ENCODE data around the gene CDK11A.

CDK11A gene

GRCh38 chr1:1758059-1758621, 34.0 kb upstream of the CDK11A start:
- Histone ChIP-seq H3K36me3 (ENCODE audit: control insufficient read depth, insufficient read depth, low read length) (no peaks in the 10 kb centered on the region), H2AFZ (no peak overlapping the region), H3K9ac (no peak overlapping the region), H3K4me3 (ENCODE audit: low read depth, low read length) (no peak overlapping the region), H3K27me3 (ENCODE audit: control insufficient read depth, insufficient read depth, low read length) (no peaks in the 10 kb centered on the region), H3K9me3 (ENCODE audit: control insufficient read depth, low read length) (no peaks in the 10 kb centered on the region), H3K4me2 (ENCODE audit: low read length) (no peak overlapping the region), H3K79me2 (peaks cover 4% of the 10 kb centered on the region), H3K4me1 (no peaks in the 10 kb centered on the region), H3K27ac (no peak overlapping the region)
- TF ChIP-seq CTCF (IDR thresholded peaks at IDR 0.05): no peak

GRCh38 chr1:1757422-1758058, 33.4 kb upstream of the CDK11A start:
- Histone ChIP-seq H3K79me2 (peaks cover 4% of the 10 kb centered on the region), H3K27me3 (ENCODE audit: control insufficient read depth, insufficient read depth, low read length) (no peaks in the 10 kb centered on the region), H3K4me2 (ENCODE audit: low read length) (no peak overlapping the region), H3K4me1 (no peaks in the 10 kb centered on the region), H3K27ac (no peak overlapping the region), H3K36me3 (ENCODE audit: control insufficient read depth, insufficient read depth, low read length) (no peaks in the 10 kb centered on the region), H3K9ac (no peak overlapping the region), H2AFZ (no peak overlapping the region), H3K9me3 (ENCODE audit: control insufficient read depth, low read length) (no peaks in the 10 kb centered on the region), H3K4me3 (ENCODE audit: low read depth, low read length) (no peak overlapping the region)
- no peak for TF ChIP-seq CTCF (IDR thresholded peaks at IDR 0.05)

GRCh38 chr1:1756661-1757421, 32.7 kb upstream of the CDK11A start:
- Histone ChIP-seq H3K4me1 (no peaks in the 10 kb centered on the region), H2AFZ (no peak overlapping the region), H3K4me2 (ENCODE audit: low read length) (no peak overlapping the region), H3K27me3 (ENCODE audit: control insufficient read depth, insufficient read depth, low read length) (no peaks in the 10 kb centered on the region), H3K9ac (no peak overlapping the region), H3K79me2 (peaks cover 4% of the 10 kb centered on the region), H3K36me3 (ENCODE audit: control insufficient read depth, insufficient read depth, low read length) (no peaks in the 10 kb centered on the region), H3K9me3 (ENCODE audit: control insufficient read depth, low read length) (no peaks in the 10 kb centered on the region), H3K4me3 (ENCODE audit: low read depth, low read length) (no peak overlapping the region), H3K27ac (no peak overlapping the region)
- TF ChIP-seq CTCF (IDR thresholded peaks at IDR 0.05): no peak

GRCh38 chr1:1755852-1756251, 31.7 kb upstream of the CDK11A start:
- Histone ChIP-seq H3K4me3 (ENCODE audit: low read depth, low read length) (no peak overlapping the region), H3K4me1 (no peaks in the 10 kb centered on the region), H3K79me2 (peaks cover 2% of the 10 kb centered on the region), H3K9me3 (ENCODE audit: control insufficient read depth, low read length) (no peaks in the 10 kb centered on the region), H3K36me3 (ENCODE audit: control insufficient read depth, insufficient read depth, low read length) (no peaks in the 10 kb centered on the region), H2AFZ (no peak overlapping the region), H3K27me3 (ENCODE audit: control insufficient read depth, insufficient read depth, low read length) (no peaks in the 10 kb centered on the region), H3K9ac (no peak overlapping the region), H3K4me2 (ENCODE audit: low read length) (no peak overlapping the region), H3K27ac (no peak overlapping the region)
- TF ChIP-seq CTCF (IDR thresholded peaks at IDR 0.05): no peak

Measured in parathyroid adenoma (tissue), 2 donors.